Panc1 (cell line): ENCODE measurements around the gene GOLGA6D.

Source experiments
- CTCF ChIP-seq: fragments of 450-650 bp; IDR thresholded peaks from 2 replicates; pipeline ENCODE4 v1.5.1; 2017; ENCODE audit warnings: mild to moderate bottlenecking
- POLR2AphosphoS5 ChIP-seq: IDR thresholded peaks from 2 replicates; pipeline ENCODE4 v1.6.1; 2012; ENCODE audit warnings: mild to moderate bottlenecking, low read depth, low read length, moderate library complexity

- no peak for TF ChIP-seq CTCF
- no peak for TF ChIP-seq POLR2AphosphoS5
These were observed 46.1 kb downstream of the GOLGA6D start for GRCh38 chr15:75328493-75329314.
